Lower leg skin (tissue), 3 donors: ENCODE results near the gene ZC3H7A.

Source experiments
- POLR2A ChIP-seq, 2 donors: fragments of 450-650 bp; IDR thresholded peaks; one replicate each; pipeline ENCODE4 v1.6.1; 2016 to 2017; ENCODE audit warnings: antibody characterized with exemption in 2 of 2, mild to moderate bottlenecking in 1 of 2, moderate library complexity in 1 of 2
- TF ChIP-seq, protein P1 (sequence below), 3 donors: fragments of 450-650 bp; IDR thresholded peaks; one replicate each; pipeline ENCODE4 v1.5.1; 2016; ENCODE audit warnings: antibody characterized with exemption in 3 of 3, mild to moderate bottlenecking in 3 of 3, moderate library complexity in 2 of 3

DNA sequence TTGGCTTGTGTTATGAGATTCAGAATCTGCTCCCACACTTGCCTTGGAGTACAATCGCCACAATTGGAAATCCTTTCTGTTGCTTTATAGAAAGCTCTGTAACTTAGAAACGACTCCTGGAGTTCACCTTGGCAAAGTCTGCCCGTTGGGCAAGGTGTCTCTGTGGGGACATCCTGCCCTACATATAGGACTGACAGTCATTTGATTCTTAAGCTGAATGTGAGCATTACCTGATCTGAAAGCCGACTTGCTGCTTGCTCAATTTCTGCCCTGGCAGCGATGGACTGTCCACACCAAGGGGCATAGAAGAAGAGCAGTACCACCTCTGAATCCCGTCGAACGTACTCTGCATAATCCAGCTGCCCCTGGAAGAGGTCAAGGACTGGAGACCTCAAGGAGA lies 61.3 kb downstream of the ZC3H7A start:
- TF ChIP-seq, protein P1, sequence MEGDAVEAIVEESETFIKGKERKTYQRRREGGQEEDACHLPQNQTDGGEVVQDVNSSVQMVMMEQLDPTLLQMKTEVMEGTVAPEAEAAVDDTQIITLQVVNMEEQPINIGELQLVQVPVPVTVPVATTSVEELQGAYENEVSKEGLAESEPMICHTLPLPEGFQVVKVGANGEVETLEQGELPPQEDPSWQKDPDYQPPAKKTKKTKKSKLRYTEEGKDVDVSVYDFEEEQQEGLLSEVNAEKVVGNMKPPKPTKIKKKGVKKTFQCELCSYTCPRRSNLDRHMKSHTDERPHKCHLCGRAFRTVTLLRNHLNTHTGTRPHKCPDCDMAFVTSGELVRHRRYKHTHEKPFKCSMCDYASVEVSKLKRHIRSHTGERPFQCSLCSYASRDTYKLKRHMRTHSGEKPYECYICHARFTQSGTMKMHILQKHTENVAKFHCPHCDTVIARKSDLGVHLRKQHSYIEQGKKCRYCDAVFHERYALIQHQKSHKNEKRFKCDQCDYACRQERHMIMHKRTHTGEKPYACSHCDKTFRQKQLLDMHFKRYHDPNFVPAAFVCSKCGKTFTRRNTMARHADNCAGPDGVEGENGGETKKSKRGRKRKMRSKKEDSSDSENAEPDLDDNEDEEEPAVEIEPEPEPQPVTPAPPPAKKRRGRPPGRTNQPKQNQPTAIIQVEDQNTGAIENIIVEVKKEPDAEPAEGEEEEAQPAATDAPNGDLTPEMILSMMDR (IDR thresholded peaks at IDR 0.05): no peak
- no peak for TF ChIP-seq POLR2A (IDR thresholded peaks at IDR 0.05)
